Activated CD8-positive, alpha-beta T cell treated with anti-CD3 and anti-CD28 coated beads for 36 hours (primary cell): ENCODE results near the gene EIF2S2. TPM values are rescaled to one million over a fixed set of nuclear protein-coding genes. Genes with fewer than 3 reads are reported as not detected.

Experiments
- ATAC-seq: fragments of 200-7000 bp; cut with Tn5 transposase; one replicate; pipeline ENCODE4 v1.10.0; 2021; ENCODE audit warnings: mild to moderate bottlenecking, moderate library complexity
- CTCF ChIA-PET: fragments of 350-600 bp; sonication (Branson Sonifier 250); formaldehyde crosslinking; loops from one replicate; lab custom pipeline; 2021; ENCODE audit warnings: antibody characterized with exemption; lab: Charles Lee
- POLR2A ChIA-PET: fragments of 350-600 bp; sonication (Branson Sonifier 250); formaldehyde crosslinking; loops from one replicate; lab custom pipeline; 2021; ENCODE audit warnings: antibody characterized with exemption; lab: Charles Lee
- DNase-seq: peaks from one replicate; pipeline ENCODE4 v3.0.0-alpha.2; 2020
- H3K27ac Mint-ChIP-seq: one replicate; pipeline ENCODE4 v1.8.0; 2021; ENCODE audit warnings: mild to moderate bottlenecking, mixed read lengths
- H3K27me3 Mint-ChIP-seq: one replicate; pipeline ENCODE4 v1.8.0; 2021; ENCODE audit warnings: mixed read lengths
- H3K36me3 Mint-ChIP-seq: one replicate; pipeline ENCODE4 v1.8.0; 2021; ENCODE audit warnings: low read depth, mixed read lengths
- H3K4me1 Mint-ChIP-seq: one replicate; pipeline ENCODE4 v1.8.0; 2021; ENCODE audit warnings: low read depth, mixed read lengths
- H3K4me3 Mint-ChIP-seq: one replicate; pipeline ENCODE4 v1.8.0; 2021; ENCODE audit warnings: mild to moderate bottlenecking, moderate library complexity, mixed read lengths
- H3K9me3 Mint-ChIP-seq: one replicate; pipeline ENCODE4 v1.8.0; 2021; ENCODE audit warnings: mixed read lengths
- CTCF ChIP-seq: fragments of 200-600 bp; IDR thresholded peaks from one replicate; pipeline ENCODE4 v1.8.0; 2022; ENCODE audit warnings: antibody characterized with exemption, mild to moderate bottlenecking
- intact Hi-C: fragments of 100-400 bp; cut with micrococcal nuclease; formaldehyde crosslinking; loops from one replicate; pipeline ENCODE4 v1.10.0; 2022
- total RNA-seq, 2 experiments: library from RNA; stranded (reverse); gene quantifications; one replicate each; pipeline ENCODE4 v1.2.3, GENCODE V29; 2021

The EIF2S2 gene
- total RNA-seq, 2 experiments from 2014 or later = 161 to 164 TPM

- Mint-ChIP-seq H3K27me3 (no peaks in the 10 kb centered on the region), H3K4me1 (peaks cover 10% of the 10 kb centered on the region), H3K36me3 (peaks cover 7% of the 10 kb centered on the region), H3K4me3 (no peak overlapping the region), H3K27ac (peak overlapping the region; percentile 32), H3K9me3 (no peaks in the 10 kb centered on the region)
- ATAC-seq = no peak
- intact Hi-C loops = no loop called here
- ChIA-PET CTCF (interaction anchor here (1.1 to 1.8 kb wide), 2 partner anchors 8 to 215 kb away, joined by 3 to 5 read pairs; no protein-coding TSS in a partner anchor), POLR2A (interaction anchor here (1.2 kb wide), 1 partner anchor 22 kb away, joined by 4 read pairs; no protein-coding TSS in a partner anchor)
- no peak for DNase-seq
- TF ChIP-seq CTCF = no peak
Observed at GRCh38 chr20:34078540-34078939, 33.5 kb downstream of the EIF2S2 start.

- H3K9me3 Mint-ChIP-seq = no peaks in the 10 kb centered on the region
- ChIA-PET POLR2A (interaction anchor here (0.8 to 1.4 kb wide), 2 partner anchors 10 to 131 kb away, joined by 3 to 4 read pairs; no protein-coding TSS in a partner anchor), CTCF (interaction anchor here (1.8 kb wide), 1 partner anchor 10 kb away, joined by 5 read pairs; no protein-coding TSS in a partner anchor)
- peaks cover 7% of the 10 kb centered on the region for H3K36me3 Mint-ChIP-seq
- H3K27ac Mint-ChIP-seq = no peak overlapping the region
- intact Hi-C loops = no loop called here
- peaks cover 17% of the 10 kb centered on the region for H3K4me1 Mint-ChIP-seq
- no peak for TF ChIP-seq CTCF
- no peak overlapping the region for H3K4me3 Mint-ChIP-seq
- DNase-seq = no peak
- no peaks in the 10 kb centered on the region for H3K27me3 Mint-ChIP-seq
- no peak for ATAC-seq
Observed at GRCh38 chr20:34076952-34077351, 35.1 kb downstream of the EIF2S2 start.

GRCh38 chr20:34075647-34076046 is 36.4 kb downstream of the EIF2S2 start:
- POLR2A ChIA-PET = interaction anchor here (1.1 kb wide), 1 partner anchor 37 kb away, joined by 3 read pairs; the partner anchor contains the start of gene EIF2S2
- H3K4me1 Mint-ChIP-seq = peaks cover 17% of the 10 kb centered on the region
- no peak for ATAC-seq
- no peaks in the 10 kb centered on the region for H3K27me3 Mint-ChIP-seq
- CTCF ChIA-PET = interaction anchor here (1.6 kb wide), 1 partner anchor 142 kb away, joined by 4 read pairs; no protein-coding TSS in a partner anchor
- no peak for DNase-seq
- no peak overlapping the region for H3K27ac Mint-ChIP-seq
- no peaks in the 10 kb centered on the region for H3K9me3 Mint-ChIP-seq
- peaks cover 3% of the 10 kb centered on the region for H3K36me3 Mint-ChIP-seq
- no peak overlapping the region for H3K4me3 Mint-ChIP-seq
- no peak for TF ChIP-seq CTCF
- intact Hi-C loops = no loop called here

GRCh38 chr20:34074101-34074760 is 37.8 kb downstream of the EIF2S2 start:
- H3K27me3 Mint-ChIP-seq = no peaks in the 10 kb centered on the region
- H3K4me1 Mint-ChIP-seq = peaks cover 20% of the 10 kb centered on the region
- no peak for TF ChIP-seq CTCF
- ChIA-PET CTCF (interaction anchor here (0.9 to 1.6 kb wide), 6 partner anchors 12 to 165 kb away, joined by 3 to 4 read pairs (median 3); no protein-coding TSS in a partner anchor), POLR2A (interaction anchor here (0.9 kb wide), 1 partner anchor 13 kb away, joined by 3 read pairs; no protein-coding TSS in a partner anchor)
- no peaks in the 10 kb centered on the region for H3K36me3 Mint-ChIP-seq
- intact Hi-C loops = loop anchor here (5.0 kb wide), 1 partner anchor 142 kb away; no protein-coding TSS in a partner anchor
- ATAC-seq = peak; percentile 75
- DNase-seq = peak; percentile 70
- peak overlapping the region; percentile 37 for H3K27ac Mint-ChIP-seq
- H3K9me3 Mint-ChIP-seq = no peaks in the 10 kb centered on the region
- no peak overlapping the region for H3K4me3 Mint-ChIP-seq

GRCh38 chr20:34072778-34073177 is 39.3 kb downstream of the EIF2S2 start:
- Mint-ChIP-seq H3K27ac (no peak overlapping the region), H3K36me3 (no peaks in the 10 kb centered on the region), H3K4me1 (peaks cover 34% of the 10 kb centered on the region), H3K4me3 (no peak overlapping the region), H3K9me3 (no peaks in the 10 kb centered on the region), H3K27me3 (no peaks in the 10 kb centered on the region)
- DNase-seq = no peak
- intact Hi-C loops = loop anchor here (5.0 kb wide), 1 partner anchor 140 kb away; no protein-coding TSS in a partner anchor
- TF ChIP-seq CTCF = no peak
- ChIA-PET POLR2A (no interaction called here), CTCF (interaction anchor here (1.0 to 1.1 kb wide), 2 partner anchors 10 to 339 kb away, joined by 3 read pairs; no protein-coding TSS in a partner anchor)
- no peak for ATAC-seq
